ENCODE data around the gene ANXA11. TPM values are rescaled to one million over a fixed set of nuclear protein-coding genes. Genes with fewer than 3 reads are reported as not detected.
A peak's percentile ranks its signal among the peaks of the same experiment; 100 is the strongest.

The ANXA11 gene
- total and polyA plus RNA-seq, 3 experiments from 2014 or later, result 211 to 292 (median 217) TPM

DNA sequence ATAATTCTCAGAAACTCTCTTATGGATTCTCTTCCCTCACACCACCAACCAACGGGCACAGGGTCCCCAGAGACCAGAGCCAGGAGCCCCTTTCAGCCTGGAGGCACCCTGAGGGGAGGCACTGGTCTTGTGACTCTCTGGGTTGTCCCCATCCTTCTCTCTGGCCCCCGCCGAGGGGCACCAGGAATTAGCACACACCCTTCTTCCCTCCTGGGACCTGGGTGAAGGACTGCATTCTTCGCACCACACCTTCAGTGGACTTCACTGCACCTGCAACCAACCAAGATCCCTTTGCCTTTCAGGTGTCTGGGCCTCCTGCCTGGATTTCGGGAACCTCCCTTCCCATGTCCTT is 50.7 kb downstream of the ANXA11 start:
- no peaks in the 10 kb centered on the region for H3K27me3 Mint-ChIP-seq
- Histone ChIP-seq H3K4me1 (ENCODE audit: insufficient read depth, low read length) (no peaks in the 10 kb centered on the region), H3K27ac (ENCODE audit: low read depth, low read length) (no peak overlapping the region), H3K36me3 (ENCODE audit: insufficient read depth, low read length) (peaks cover 65% of the 10 kb centered on the region), H3K4me3 (ENCODE audit: low read length) (no peak overlapping the region), H3K9me3 (ENCODE audit: low read length) (peaks cover under 1% of the 10 kb centered on the region), H3K27me3 (ENCODE audit: insufficient read depth, low read length, poor library complexity, severe bottlenecking) (no peaks in the 10 kb centered on the region)
- H3K36me3 Mint-ChIP-seq, result peaks cover 13 to 97% (median 38%) of the 10 kb centered on the region in 3 donors
- POLR2A ChIA-PET, result no interaction called here
- DNase-seq, result peak in 1 of 5 donors; percentile 16
- peak overlapping the region in 1 of 8 donors; percentile 40 for H3K27ac Mint-ChIP-seq
- peaks cover 0 to 6% (median 0%) of the 10 kb centered on the region in 5 donors for H3K9me3 Mint-ChIP-seq
- no peaks in the 10 kb centered on the region for H3K4me1 Mint-ChIP-seq
- H3K4me3 Mint-ChIP-seq, result no peak overlapping the region
- CTCF ChIA-PET, result interaction anchor here (2.7 kb wide), 1 partner anchor 11 kb away, joined by 12 read pairs; no protein-coding TSS in a partner anchor

DNA sequence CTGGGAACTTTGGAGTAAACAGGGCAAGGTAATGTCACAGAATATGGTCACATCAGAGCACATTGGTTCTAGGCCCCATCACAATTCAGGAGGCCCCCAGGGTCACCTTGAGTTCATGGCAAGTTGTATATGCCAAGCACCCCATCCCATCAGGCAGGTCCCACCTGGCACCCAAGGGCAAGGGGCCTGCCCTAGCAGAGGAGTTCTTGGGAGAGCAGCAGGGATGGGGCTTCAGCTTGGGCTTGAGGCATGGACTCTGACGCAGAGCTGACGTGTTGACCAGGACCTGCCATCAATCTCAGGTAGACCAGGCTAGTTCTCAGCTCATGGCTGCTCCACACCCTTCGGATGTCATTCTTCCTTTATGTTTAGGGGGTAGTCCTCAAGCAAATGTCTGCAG is 51.9 kb downstream of the ANXA11 start:
- CTCF ChIA-PET, result no interaction called here
- peak overlapping the region in 2 of 8 donors; percentile 48 to 87 for H3K27ac Mint-ChIP-seq
- H3K27me3 Mint-ChIP-seq, result no peaks in the 10 kb centered on the region

DNA sequence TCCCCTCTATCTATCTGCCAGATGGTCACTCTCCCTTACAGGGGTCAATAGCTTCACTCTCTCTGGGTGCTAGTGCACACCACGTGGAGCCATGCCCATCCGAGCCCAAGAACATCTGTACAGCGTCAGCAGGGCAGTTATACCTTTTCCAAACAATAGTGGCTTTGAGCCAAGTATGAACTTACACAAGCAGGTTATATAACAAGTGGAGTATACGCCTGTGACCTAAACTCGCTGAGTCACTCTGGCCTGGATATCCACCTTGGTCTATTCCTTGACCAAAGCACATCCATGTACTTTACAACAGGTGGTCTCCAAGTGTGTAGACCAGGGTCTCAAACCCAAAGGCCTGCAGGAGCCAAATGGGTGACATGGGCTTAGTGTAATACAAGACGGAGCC is 52.5 kb downstream of the ANXA11 start:
- Histone ChIP-seq H3K4me1 (ENCODE audit: insufficient read depth, low read length) (no peaks in the 10 kb centered on the region), H3K27ac (ENCODE audit: low read depth, low read length) (no peak overlapping the region), H3K36me3 (ENCODE audit: insufficient read depth, low read length) (peaks cover 49% of the 10 kb centered on the region), H3K27me3 (ENCODE audit: insufficient read depth, low read length, poor library complexity, severe bottlenecking) (no peaks in the 10 kb centered on the region), H3K9me3 (ENCODE audit: low read length) (peaks cover 5% of the 10 kb centered on the region), H3K4me3 (ENCODE audit: low read length) (no peak overlapping the region)
- no peak overlapping the region for H3K4me3 Mint-ChIP-seq
- ChIA-PET POLR2A (no interaction called here), CTCF (interaction anchor here (1.2 to 3.1 kb wide), 2 partner anchors 9 to 14 kb away, joined by 3 to 10 read pairs; no protein-coding TSS in a partner anchor)
- H3K27me3 Mint-ChIP-seq, result no peaks in the 10 kb centered on the region
- peaks cover 0 to 7% (median 4%) of the 10 kb centered on the region in 5 donors for H3K9me3 Mint-ChIP-seq
- peaks cover 24 to 91% (median 44%) of the 10 kb centered on the region in 3 donors for H3K36me3 Mint-ChIP-seq
- no peak for DNase-seq
- no peaks in the 10 kb centered on the region for H3K4me1 Mint-ChIP-seq
- peak overlapping the region in 5 of 8 donors; percentile 3 to 91 (median 5) for H3K27ac Mint-ChIP-seq

More for the DNA sequence above, 51.9 kb downstream of the ANXA11 start:
- Histone ChIP-seq H3K4me3 (ENCODE audit: low read length) (no peak overlapping the region), H3K4me1 (ENCODE audit: insufficient read depth, low read length) (no peaks in the 10 kb centered on the region), H3K36me3 (ENCODE audit: insufficient read depth, low read length) (peaks cover 55% of the 10 kb centered on the region), H3K9me3 (ENCODE audit: low read length) (peaks cover 5% of the 10 kb centered on the region), H3K27ac (ENCODE audit: low read depth, low read length) (no peak overlapping the region), H3K27me3 (ENCODE audit: insufficient read depth, low read length, poor library complexity, severe bottlenecking) (no peaks in the 10 kb centered on the region)
- POLR2A ChIA-PET, result interaction anchor here (0.7 kb wide), 1 partner anchor 50 kb away, joined by 3 read pairs; no protein-coding TSS in a partner anchor
- no peak overlapping the region for H3K4me3 Mint-ChIP-seq
- H3K9me3 Mint-ChIP-seq, result peaks cover 0 to 7% (median 4%) of the 10 kb centered on the region in 5 donors
- DNase-seq, result peak in 1 of 5 donors; percentile 13
- peaks cover 24 to 96% (median 45%) of the 10 kb centered on the region in 3 donors for H3K36me3 Mint-ChIP-seq
- H3K4me1 Mint-ChIP-seq, result no peaks in the 10 kb centered on the region

DNA sequence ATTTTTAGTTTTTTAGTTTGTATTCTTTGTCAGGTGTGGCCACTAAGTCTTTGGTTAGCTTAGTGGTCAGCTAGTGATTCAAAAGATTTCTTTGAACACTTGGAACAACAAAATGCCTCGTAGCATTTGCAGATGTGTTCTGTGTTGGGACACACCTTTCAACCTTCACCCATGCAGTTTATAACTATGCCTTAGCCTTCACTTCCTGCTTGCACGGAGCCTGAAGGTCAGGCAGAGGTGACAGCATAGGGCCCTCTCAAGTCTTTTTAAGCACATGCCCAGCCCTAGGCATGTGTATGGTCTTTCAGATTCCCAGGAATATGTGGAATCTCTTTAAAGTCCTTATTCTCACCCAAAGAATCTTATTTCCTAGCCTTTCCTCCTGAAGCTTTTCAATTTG is 55.2 kb downstream of the ANXA11 start:
- H3K4me1 ChIP-seq (ENCODE audit: insufficient read depth, low read length), result peaks cover 1% of the 10 kb centered on the region
- peaks cover 24 to 65% (median 31%) of the 10 kb centered on the region in 3 donors for H3K36me3 Mint-ChIP-seq
- no peak overlapping the region for H3K4me3 Mint-ChIP-seq
- H3K27me3 Mint-ChIP-seq, result no peaks in the 10 kb centered on the region
- no peak overlapping the region for H3K27ac ChIP-seq (ENCODE audit: low read depth, low read length)
- peaks cover 3 to 6% (median 5%) of the 10 kb centered on the region in 3 donors for H3K4me1 Mint-ChIP-seq
- H3K9me3 ChIP-seq (ENCODE audit: low read length), result peaks cover 5% of the 10 kb centered on the region
- CTCF ChIA-PET, result interaction anchor here (1.0 to 3.1 kb wide), 3 partner anchors 16 to 72 kb away, joined by 3 to 11 read pairs (median 10); no protein-coding TSS in a partner anchor
- peak overlapping the region in 5 of 8 donors; percentile 0 to 92 (median 68) for H3K27ac Mint-ChIP-seq
- H3K36me3 ChIP-seq (ENCODE audit: insufficient read depth, low read length), result peaks cover 23% of the 10 kb centered on the region
- peaks cover 0 to 7% (median 4%) of the 10 kb centered on the region in 5 donors for H3K9me3 Mint-ChIP-seq
- DNase-seq, result no peak
- H3K27me3 ChIP-seq (ENCODE audit: insufficient read depth, low read length, poor library complexity, severe bottlenecking), result no peaks in the 10 kb centered on the region
- no peak overlapping the region for H3K4me3 ChIP-seq (ENCODE audit: low read length)
- POLR2A ChIA-PET, result no interaction called here

DNA sequence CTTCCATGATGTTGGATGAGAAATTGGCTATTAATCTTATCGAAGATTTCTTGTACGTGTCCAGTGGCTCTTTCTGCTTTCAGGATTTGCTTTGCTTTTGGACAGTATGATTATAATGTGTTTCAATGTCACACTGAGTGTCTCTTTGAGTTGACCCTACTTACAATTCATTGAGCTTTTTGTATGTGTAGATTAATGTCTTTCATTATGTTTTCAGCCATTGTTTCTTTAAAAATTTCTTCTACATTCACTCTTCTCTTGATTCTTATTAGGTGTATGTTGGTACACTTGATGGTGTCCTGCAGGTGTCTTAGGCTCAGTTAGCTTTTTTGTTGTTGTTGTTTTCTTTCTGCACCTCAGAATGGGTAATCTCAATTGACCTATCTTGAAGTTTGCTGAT is 56.2 kb downstream of the ANXA11 start:
- Histone ChIP-seq H3K27me3 (ENCODE audit: insufficient read depth, low read length, poor library complexity, severe bottlenecking) (no peaks in the 10 kb centered on the region), H3K9me3 (ENCODE audit: low read length) (peaks cover 5% of the 10 kb centered on the region), H3K36me3 (ENCODE audit: insufficient read depth, low read length) (peaks cover 14% of the 10 kb centered on the region), H3K4me3 (ENCODE audit: low read length) (no peak overlapping the region), H3K27ac (ENCODE audit: low read depth, low read length) (no peak overlapping the region), H3K4me1 (ENCODE audit: insufficient read depth, low read length) (peaks cover 9% of the 10 kb centered on the region)
- Mint-ChIP-seq H3K27ac (peak overlapping the region in 5 of 8 donors; percentile 23 to 83 (median 64)), H3K36me3 (peaks cover 24 to 54% (median 25%) of the 10 kb centered on the region in 3 donors), H3K4me1 (peaks cover 11 to 16% (median 15%) of the 10 kb centered on the region in 3 donors), H3K9me3 (peaks cover 0 to 7% (median 4%) of the 10 kb centered on the region in 5 donors), H3K4me3 (no peak overlapping the region), H3K27me3 (peaks cover 0 to 3% of the 10 kb centered on the region in 2 donors)
- ChIA-PET POLR2A (interaction anchor here (0.8 kb wide), 1 partner anchor 39 kb away, joined by 3 read pairs; no protein-coding TSS in a partner anchor), CTCF (interaction anchor here (0.7 to 3.9 kb wide), 2 partner anchors 55 to 72 kb away, joined by 3 to 23 read pairs; no protein-coding TSS in a partner anchor)
- DNase-seq, result no peak

DNA sequence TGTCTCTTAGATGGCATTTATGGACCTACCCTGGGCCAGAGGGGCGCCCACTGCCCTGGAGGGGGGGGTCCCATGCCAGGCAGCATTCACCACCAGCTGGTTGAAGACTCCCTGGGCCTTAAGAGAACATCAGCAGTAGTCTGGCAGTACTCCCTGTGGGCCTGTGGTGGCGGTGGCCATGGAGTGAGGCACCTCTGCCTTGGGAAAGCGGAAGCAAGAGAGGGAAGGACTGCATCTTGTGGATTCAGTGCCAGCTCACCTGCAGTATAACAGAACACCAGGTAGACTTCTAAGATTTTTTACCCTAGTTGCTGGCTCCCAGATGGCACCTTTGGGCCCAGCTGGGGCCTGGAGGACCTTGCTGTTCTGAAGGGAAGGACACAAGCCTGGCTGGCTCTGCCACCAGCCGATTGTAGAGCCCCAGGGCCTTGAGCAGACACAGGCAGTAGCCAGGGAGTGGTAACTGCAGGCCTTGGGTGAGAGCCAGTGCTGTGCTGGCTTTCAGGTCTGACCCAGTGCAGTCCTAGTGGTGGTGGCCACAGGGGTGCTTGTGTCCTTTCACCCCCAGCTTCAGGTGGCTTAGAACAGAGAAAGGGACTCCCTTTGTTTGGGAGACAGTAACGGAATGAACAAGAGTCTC is 57.1 kb downstream of the ANXA11 start:
- Mint-ChIP-seq H3K9me3 (peaks cover 0 to 7% (median 4%) of the 10 kb centered on the region in 5 donors), H3K27me3 (peaks cover 0 to 3% of the 10 kb centered on the region in 2 donors), H3K4me3 (no peak overlapping the region), H3K4me1 (peaks cover 17 to 23% (median 22%) of the 10 kb centered on the region in 3 donors), H3K27ac (peak overlapping the region in 6 of 8 donors; percentile 27 to 85 (median 72)), H3K36me3 (peaks cover 24 to 47% (median 25%) of the 10 kb centered on the region in 3 donors)
- H3K4me3 ChIP-seq (ENCODE audit: low read length), result no peak overlapping the region
- ChIA-PET POLR2A (interaction anchor here (0.8 kb wide), 1 partner anchor 39 kb away, joined by 3 read pairs; no protein-coding TSS in a partner anchor), CTCF (interaction anchor here (0.7 to 3.9 kb wide), 2 partner anchors 56 to 73 kb away, joined by 3 to 23 read pairs; no protein-coding TSS in a partner anchor)
- H3K27me3 ChIP-seq (ENCODE audit: insufficient read depth, low read length, poor library complexity, severe bottlenecking), result no peaks in the 10 kb centered on the region
- DNase-seq, result no peak
- peaks cover 5% of the 10 kb centered on the region for H3K9me3 ChIP-seq (ENCODE audit: low read length)
- H3K27ac ChIP-seq (ENCODE audit: low read depth, low read length), result no peak overlapping the region
- H3K36me3 ChIP-seq (ENCODE audit: insufficient read depth, low read length), result peaks cover 12% of the 10 kb centered on the region
- H3K4me1 ChIP-seq (ENCODE audit: insufficient read depth, low read length), result peaks cover 14% of the 10 kb centered on the region

DNA sequence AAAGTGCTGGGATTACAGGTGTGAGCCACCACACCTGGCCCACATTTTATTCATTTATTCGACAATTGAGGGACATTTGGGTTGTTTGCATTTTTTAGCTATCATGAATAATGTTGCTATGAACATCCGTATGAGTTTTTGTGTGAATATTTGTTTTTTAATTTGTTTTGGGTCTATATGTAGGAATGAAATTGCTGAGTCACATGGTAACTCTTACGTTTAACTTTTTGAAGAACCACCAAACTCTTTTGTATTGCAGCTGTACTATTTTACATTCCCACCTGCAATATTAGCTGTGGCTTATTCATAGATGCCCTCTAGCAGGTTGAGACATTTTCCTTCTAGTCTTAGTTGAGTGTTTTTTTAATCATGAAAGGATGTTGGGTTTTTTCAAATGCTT is 58.4 kb downstream of the ANXA11 start:
- Mint-ChIP-seq H3K4me3 (peak overlapping the region in 1 of 7 donors; percentile 28), H3K4me1 (peaks cover 17 to 23% (median 22%) of the 10 kb centered on the region in 3 donors), H3K9me3 (peaks cover 0 to 7% (median 4%) of the 10 kb centered on the region in 5 donors), H3K27me3 (peaks cover 0 to 3% of the 10 kb centered on the region in 2 donors), H3K36me3 (peaks cover 19 to 34% (median 24%) of the 10 kb centered on the region in 3 donors), H3K27ac (peak overlapping the region in 4 of 8 donors; percentile 12 to 48 (median 41))
- Histone ChIP-seq H3K9me3 (ENCODE audit: low read length) (peaks cover 5% of the 10 kb centered on the region), H3K4me1 (ENCODE audit: insufficient read depth, low read length) (peaks cover 14% of the 10 kb centered on the region), H3K36me3 (ENCODE audit: insufficient read depth, low read length) (peaks cover 4% of the 10 kb centered on the region), H3K4me3 (ENCODE audit: low read length) (no peak overlapping the region), H3K27ac (ENCODE audit: low read depth, low read length) (no peak overlapping the region), H3K27me3 (ENCODE audit: insufficient read depth, low read length, poor library complexity, severe bottlenecking) (no peaks in the 10 kb centered on the region)
- DNase-seq, result no peak
- ChIA-PET CTCF (interaction anchor here (3.9 kb wide), 1 partner anchor 75 kb away, joined by 23 read pairs; no protein-coding TSS in a partner anchor), POLR2A (interaction anchor here (0.5 to 0.7 kb wide), 2 partner anchors 61 to 73 kb away, joined by 3 to 5 read pairs; no protein-coding TSS in a partner anchor)
